GM18870 (cell line): Measurements from ENCODE around the gene FAM120AOS.

ENCODE experiments used
- ATAC-seq: cut with Tn5 transposase; IDR thresholded peaks from one replicate; pipeline ENCODE4 v1.9.1; 2021; ENCODE audit warnings: moderate library complexity; ENCODE audit not compliant: unreplicated experiment

Gene FAM120AOS

DNA sequence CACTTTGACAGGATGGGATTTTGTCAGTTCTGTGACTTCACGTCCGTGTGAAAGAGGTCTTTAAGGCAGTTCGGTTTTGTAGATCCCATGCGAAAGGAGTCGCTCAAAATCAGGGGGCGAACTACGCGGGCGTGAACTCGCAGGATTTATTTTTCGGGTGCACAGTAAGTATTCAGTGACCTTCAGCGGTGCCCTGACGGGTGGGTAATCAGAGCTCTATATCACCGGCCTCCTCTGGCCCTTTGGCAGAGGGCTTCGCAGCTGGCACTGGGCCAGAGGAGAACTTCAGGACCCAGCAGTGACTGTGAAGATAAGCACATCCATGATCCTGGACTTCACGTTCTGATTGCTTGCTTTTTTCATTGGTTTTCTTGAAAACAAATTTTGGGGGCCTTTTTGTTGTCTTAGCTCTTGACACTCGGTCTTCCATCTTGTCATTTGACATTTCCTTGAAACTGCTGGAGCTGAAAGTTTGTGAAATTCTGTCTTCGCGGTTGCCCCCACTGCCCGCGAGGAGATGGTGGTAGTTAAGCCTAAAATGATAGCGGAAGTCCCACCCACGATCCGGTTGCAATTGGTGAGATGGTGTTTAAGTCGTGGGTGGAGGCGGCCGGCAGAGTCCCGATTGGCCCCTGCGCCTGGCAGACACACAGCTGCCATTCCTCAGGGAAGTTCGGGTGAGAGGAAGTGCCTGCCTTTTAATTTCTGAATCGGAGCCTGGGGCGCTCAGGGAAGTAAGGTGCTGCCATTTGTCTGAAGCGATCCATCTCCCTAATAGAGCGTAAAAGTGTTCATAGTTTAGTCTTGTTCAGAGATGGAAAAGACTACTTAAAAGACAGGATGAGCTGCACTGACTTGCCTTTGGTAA, at the start of gene FAM120AOS:
FAM120AOS (minus strand) TSS at position 535 of the 868 bp plus-strand sequence. CDS start 872 bp downstream, outside the sequence.
- ATAC-seq = peak; percentile 73

DNA sequence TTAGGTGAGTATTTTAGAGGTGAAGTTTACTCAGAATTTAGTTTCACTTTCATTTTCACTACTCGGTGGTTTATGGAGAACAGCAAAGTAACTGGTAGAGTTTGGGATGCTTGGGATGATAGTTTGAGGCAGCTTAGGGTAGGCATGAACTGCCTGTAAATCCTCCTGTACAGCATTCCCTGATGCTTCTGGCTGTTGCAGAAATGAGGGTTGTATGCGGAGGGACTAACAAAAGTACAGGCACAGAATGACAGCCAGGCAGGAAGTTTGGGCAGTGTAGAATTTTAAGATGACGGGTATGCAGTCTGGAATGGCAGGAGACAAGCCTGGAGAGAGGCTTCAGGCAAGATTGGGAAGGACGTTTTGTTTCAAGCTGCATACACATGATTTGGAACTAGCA, 48.0 kb upstream of the FAM120AOS start:
- no peak for ATAC-seq

DNA sequence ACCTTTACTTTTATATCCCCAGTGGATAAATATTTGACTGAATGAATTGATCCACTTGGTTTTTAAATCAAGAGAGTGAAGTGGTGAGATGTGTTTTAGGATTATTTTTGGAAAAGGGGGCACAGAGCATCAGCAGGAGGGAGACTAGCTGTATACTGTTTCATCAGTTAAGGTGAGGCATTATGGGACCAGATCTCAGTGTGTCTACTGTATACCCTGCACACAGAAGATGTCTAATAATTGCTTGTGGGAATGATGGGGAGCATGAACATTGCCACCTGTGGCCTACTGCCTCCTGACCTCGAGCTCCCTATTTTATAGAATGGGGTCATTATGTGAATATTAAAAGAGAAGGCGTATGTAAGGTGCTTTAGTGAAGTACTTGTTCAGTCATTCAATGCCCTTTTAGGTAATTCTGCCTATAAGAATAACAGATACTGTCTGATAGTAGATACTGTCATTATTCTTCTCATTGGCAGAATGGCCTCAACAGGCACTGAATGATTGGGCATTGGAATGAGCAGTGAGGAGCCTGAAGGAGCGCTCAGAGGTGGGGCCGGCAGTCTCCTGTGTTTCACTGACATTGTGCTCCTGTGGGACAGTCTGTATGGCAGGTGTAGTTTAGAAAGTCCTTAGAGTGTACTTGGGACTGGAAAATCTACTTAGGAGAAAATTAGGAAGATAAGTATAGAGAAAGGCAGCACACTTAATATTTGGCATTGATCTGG, 47.4 kb upstream of the FAM120AOS start:
- no peak for ATAC-seq

DNA sequence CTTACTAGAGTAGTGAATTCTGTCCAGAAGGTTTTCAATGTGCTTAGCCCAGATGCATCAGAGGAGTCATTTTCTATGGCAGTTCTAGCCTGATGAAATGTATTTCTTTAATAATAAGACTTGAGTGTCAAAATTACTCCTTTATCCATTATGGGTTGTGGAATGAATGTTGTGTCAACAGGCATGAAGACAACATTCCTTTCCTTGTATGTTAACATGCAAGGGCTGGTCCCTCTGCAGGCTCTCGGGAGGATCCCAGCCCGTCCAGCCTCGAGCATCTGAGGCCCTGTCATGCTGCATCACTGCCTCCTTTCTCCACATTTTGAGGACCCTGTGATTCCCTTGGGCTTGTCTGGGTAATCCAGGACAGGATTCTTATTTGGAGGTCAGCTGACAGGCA, 42.9 kb upstream of the FAM120AOS start:
- ATAC-seq = no peak

- ATAC-seq = no peak
Measured at GRCh38 chr9:93493949-93494348, 40.6 kb upstream of the FAM120AOS start.

DNA sequence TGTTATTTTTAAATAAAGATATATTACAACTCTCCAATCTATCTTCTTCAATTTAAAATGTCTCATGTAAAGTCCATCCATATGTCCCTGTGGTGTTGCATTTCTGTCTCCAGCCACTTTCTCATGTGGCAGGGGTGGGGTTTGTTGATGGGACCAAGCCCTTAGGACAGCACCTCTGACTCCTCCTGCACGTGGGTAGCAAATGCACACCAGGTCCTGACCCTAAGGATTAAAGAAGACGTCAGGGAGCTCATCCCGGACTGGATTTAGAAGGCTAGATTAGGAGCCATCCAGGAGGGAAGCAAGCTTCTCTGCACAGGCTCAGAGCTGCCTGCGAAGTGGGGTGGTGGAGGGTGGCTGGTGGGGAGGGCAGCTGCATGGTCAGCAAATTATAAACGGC, 38.9 kb upstream of the FAM120AOS start:
- no peak for ATAC-seq

- no peak for ATAC-seq
Measured at GRCh38 chr9:93491593-93492232, 38.3 kb upstream of the FAM120AOS start.

DNA sequence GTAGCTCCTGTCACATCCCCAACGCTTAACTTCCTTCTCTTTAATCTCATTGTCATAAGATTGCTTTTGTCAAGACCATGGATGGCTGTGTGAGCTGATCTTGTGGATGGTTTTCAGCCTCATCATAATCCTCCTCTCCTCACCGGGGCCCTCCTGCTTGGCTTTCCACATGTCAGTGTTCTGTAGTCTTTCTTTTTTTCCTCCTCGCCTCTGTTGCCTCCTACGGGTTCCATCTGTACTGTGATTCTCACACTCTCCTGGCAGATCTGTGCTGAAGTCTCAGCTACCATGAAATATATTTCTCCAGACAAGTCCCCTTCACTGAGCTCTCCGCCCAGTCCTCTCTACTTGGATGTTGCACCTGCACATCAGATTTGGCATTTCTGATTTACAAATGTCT, 34.9 kb upstream of the FAM120AOS start:
- no peak for ATAC-seq

GRCh38 chr9:93486268-93486667, 32.9 kb upstream of the FAM120AOS start:
- ATAC-seq = no peak

GRCh38 chr9:93483497-93483896, 30.1 kb upstream of the FAM120AOS start:
- ATAC-seq = no peak

DNA sequence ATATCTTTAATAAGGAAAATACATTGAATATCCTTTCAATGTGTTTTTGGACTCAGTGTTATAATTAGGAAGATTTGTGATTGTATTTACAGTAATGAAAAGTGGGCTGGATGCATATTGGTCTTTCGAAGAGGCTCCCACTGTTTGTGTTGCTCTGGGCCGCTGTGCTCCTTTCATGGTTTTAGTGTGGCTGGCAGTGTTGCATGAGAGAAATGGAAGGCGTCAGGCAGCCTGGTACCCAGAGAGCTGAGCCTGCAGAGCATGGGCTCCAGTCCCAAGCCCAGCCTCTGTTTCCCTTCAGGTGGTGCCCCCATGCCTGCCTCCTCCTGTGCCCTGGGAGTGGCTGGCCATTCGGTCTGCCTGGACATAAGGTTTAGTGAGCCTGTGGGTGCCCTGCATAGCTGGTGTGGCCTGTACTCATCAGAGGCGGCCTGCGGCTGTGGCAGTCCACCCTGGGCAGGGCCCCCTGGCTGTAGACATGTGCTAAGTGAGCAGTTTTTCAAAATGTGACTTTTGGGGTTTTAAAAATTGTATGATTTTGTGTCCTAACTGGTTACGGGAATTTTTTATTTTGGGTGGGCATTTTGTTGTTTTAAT, 27.4 kb upstream of the FAM120AOS start:
- no peak for ATAC-seq

DNA sequence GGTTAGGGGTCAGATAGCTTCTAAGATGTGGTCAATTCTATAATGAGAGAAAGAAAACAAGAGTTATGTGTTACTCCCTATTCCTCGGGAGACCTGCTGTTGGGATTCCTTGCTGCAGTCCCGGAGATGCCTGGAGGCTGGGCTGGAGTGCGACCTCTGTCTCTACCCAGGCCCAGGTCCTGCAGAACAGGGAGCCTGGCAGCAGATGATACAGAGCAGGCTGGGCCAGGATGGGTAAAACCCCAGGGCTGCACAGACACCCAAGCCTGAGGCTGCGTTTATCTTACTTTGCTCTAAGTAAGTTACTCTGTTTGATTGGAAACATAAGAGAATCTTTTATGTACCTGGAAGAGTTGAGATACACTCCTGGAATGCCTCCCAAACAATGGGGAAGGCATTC, 26.9 kb upstream of the FAM120AOS start:
- no peak for ATAC-seq

DNA sequence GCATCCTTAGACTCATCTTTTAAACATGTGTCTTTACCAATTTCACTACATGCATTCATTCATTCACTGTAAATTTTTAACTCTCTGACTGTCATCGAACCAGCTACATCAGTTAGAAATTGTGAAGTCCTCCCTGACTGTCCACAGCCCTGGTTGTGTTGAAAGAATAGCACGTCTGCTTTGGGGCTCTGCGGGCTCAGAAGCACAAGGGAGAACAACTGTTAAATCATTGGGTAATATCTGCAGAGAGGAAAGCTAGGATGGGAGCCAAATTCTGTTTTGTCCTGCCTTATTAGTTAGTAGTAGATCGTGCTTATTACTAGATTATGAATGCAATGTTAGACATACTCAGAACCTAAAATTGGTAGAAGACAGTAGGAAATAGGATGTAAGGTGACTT, 26.3 kb upstream of the FAM120AOS start:
- no peak for ATAC-seq

DNA sequence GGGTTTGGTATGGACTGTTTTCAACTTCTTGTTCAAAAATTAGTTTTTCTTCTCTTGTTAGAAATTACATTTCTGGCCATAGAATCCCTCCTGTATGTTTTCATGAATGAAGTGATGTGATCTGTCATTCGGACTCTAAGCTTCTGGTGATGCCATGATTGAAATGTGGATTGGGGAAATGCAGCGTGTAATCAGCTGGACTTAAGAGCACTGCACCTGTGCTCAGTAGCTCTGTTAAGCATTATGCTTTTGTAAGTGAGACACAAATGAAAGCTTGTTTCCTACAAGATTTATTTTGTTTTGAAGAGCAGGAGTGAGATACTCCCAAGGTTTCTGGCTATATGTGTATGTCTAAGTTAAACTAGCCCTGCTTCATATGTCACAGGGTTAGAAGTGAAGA, 24.0 kb upstream of the FAM120AOS start:
- no peak for ATAC-seq

- ATAC-seq = no peak
Measured at GRCh38 chr9:93476924-93477323, 23.5 kb upstream of the FAM120AOS start.

- no peak for ATAC-seq
Measured at GRCh38 chr9:93475856-93476255, 22.5 kb upstream of the FAM120AOS start.

- ATAC-seq = no peak
Measured at GRCh38 chr9:93475108-93475507, 21.7 kb upstream of the FAM120AOS start.

- ATAC-seq = no peak
Measured at GRCh38 chr9:93473411-93473810, 20.0 kb upstream of the FAM120AOS start.

- no peak for ATAC-seq
Measured at GRCh38 chr9:93471124-93471523, 17.7 kb upstream of the FAM120AOS start.

- ATAC-seq = no peak
Measured at GRCh38 chr9:93470391-93470790, 17.0 kb upstream of the FAM120AOS start.

GRCh38 chr9:93468763-93469456, 15.5 kb upstream of the FAM120AOS start:
- no peak for ATAC-seq
